Peyer's patch (tissue), 4 donors: ENCODE data around the gene NR2C1. TPM values are rescaled to one million over a fixed set of nuclear protein-coding genes. Genes with fewer than 3 reads are reported as not detected.

Source experiments
- DNase-seq, 3 donors: peaks; one replicate each; pipeline ENCODE4 v3.0.0-alpha.2; 2017 to 2019
- H3K27ac ChIP-seq, 4 donors: fragments of 200-600 bp; sonication (generic); one replicate each; pipeline ENCODE4 v1.5.1; 2016 to 2019
- H3K27me3 ChIP-seq, 2 donors: fragments of 200-600 bp; sonication (generic); one replicate each; pipeline ENCODE4 v1.5.1; 2019
- H3K36me3 ChIP-seq, 3 donors: fragments of 200-600 bp; sonication (generic); one replicate each; pipeline ENCODE4 v1.5.1; 2016 to 2019
- H3K4me1 ChIP-seq, 4 donors: fragments of 200-600 bp; sonication (generic); one replicate each; pipeline ENCODE4 v1.5.1; 2016 to 2019
- H3K4me3 ChIP-seq, 4 donors: fragments of 200-600 bp; sonication (generic); 1 replicate in 3 of 4; 2 replicates in 1 of 4; pipeline ENCODE4 v1.5.1; 2016 to 2019; ENCODE audit warnings: mild to moderate bottlenecking in 1 of 4
- H3K9me3 ChIP-seq, 4 donors: fragments of 200-600 bp; sonication (generic); one replicate each; pipeline ENCODE4 v1.5.1; 2016 to 2019; ENCODE audit warnings: mild to moderate bottlenecking in 1 of 4
- CTCF ChIP-seq, 6 experiments: fragments of 450-650 bp in 4 of 6; fragments of 200-600 bp in 2 of 6; sonication (generic) in 1 of 6; IDR thresholded peaks; one replicate each; pipeline ENCODE4 v1.5.1; 2017 to 2019; ENCODE audit warnings: antibody characterized with exemption in 6 of 6, mild to moderate bottlenecking in 3 of 6, moderate library complexity in 1 of 6
- POLR2A ChIP-seq, 2 donors: fragments of 450-650 bp; IDR thresholded peaks; one replicate each; pipeline ENCODE4 v1.5.1; 2017; ENCODE audit warnings: antibody characterized with exemption in 2 of 2, mild to moderate bottlenecking in 2 of 2, moderate library complexity in 2 of 2
- total RNA-seq, 4 donors: library from RNA; depleted of rRNA; stranded (reverse); fragments of >200 nt; gene quantifications; one replicate each; pipeline ENCODE4 v1.1.0, GENCODE V29; 2016

The NR2C1 gene
- total RNA-seq, 4 donors from 2014 or later = 35.2 to 202 (median 52.5) TPM

- DNase-seq = no peak
- H3K27me3 ChIP-seq = no peaks in the 10 kb centered on the region
- H3K9me3 ChIP-seq = no peaks in the 10 kb centered on the region
- TF ChIP-seq POLR2A (IDR thresholded peaks at IDR 0.05) = no peak
- no peak for TF ChIP-seq CTCF (IDR thresholded peaks at IDR 0.05)
- no peak overlapping the region for H3K27ac ChIP-seq
- no peak overlapping the region for H3K4me3 ChIP-seq
- H3K36me3 ChIP-seq = peaks cover 0 to 23% (median 0%) of the 10 kb centered on the region in 3 donors
- H3K4me1 ChIP-seq = peaks cover 0 to 8% (median 0%) of the 10 kb centered on the region in 4 donors
Observed at GRCh38 chr12:95116341-95116740, 42.9 kb upstream of the NR2C1 start.

- Histone ChIP-seq H3K36me3 (peaks cover 0 to 30% (median 0%) of the 10 kb centered on the region in 3 donors), H3K4me3 (no peak overlapping the region), H3K9me3 (no peaks in the 10 kb centered on the region), H3K27me3 (no peaks in the 10 kb centered on the region), H3K4me1 (peaks cover 0 to 8% (median 0%) of the 10 kb centered on the region in 4 donors), H3K27ac (no peak overlapping the region)
- TF ChIP-seq POLR2A (IDR thresholded peaks at IDR 0.05) = no peak
- no peak for TF ChIP-seq CTCF (IDR thresholded peaks at IDR 0.05)
- DNase-seq = no peak
Observed at GRCh38 chr12:95115641-95116040, 42.2 kb upstream of the NR2C1 start.

- no peaks in the 10 kb centered on the region for H3K27me3 ChIP-seq
- no peak for TF ChIP-seq CTCF (IDR thresholded peaks at IDR 0.05)
- TF ChIP-seq POLR2A (IDR thresholded peaks at IDR 0.05) = no peak
- H3K27ac ChIP-seq = no peak overlapping the region
- DNase-seq = no peak
- H3K9me3 ChIP-seq = no peaks in the 10 kb centered on the region
- no peak overlapping the region for H3K4me3 ChIP-seq
- H3K4me1 ChIP-seq = peaks cover 0 to 8% (median 0%) of the 10 kb centered on the region in 4 donors
- peaks cover 0 to 32% (median 0%) of the 10 kb centered on the region in 3 donors for H3K36me3 ChIP-seq
Observed at GRCh38 chr12:95114766-95115405, 41.5 kb upstream of the NR2C1 start.

- H3K36me3 ChIP-seq = peaks cover 0 to 51% (median 0%) of the 10 kb centered on the region in 3 donors
- H3K9me3 ChIP-seq = no peaks in the 10 kb centered on the region
- H3K27ac ChIP-seq = no peak overlapping the region
- no peaks in the 10 kb centered on the region for H3K27me3 ChIP-seq
- no peak for DNase-seq
- peaks cover 0 to 4% (median 0%) of the 10 kb centered on the region in 4 donors for H3K4me1 ChIP-seq
- TF ChIP-seq POLR2A (IDR thresholded peaks at IDR 0.05) = no peak
- TF ChIP-seq CTCF (IDR thresholded peaks at IDR 0.05) = no peak
- H3K4me3 ChIP-seq = no peak overlapping the region
Observed at GRCh38 chr12:95107362-95107761, 33.9 kb upstream of the NR2C1 start.

GRCh38 chr12:95105540-95105939 lies 32.1 kb upstream of the NR2C1 start:
- TF ChIP-seq CTCF (IDR thresholded peaks at IDR 0.05) = no peak
- TF ChIP-seq POLR2A (IDR thresholded peaks at IDR 0.05) = no peak
- DNase-seq = no peak
- H3K4me3 ChIP-seq = no peak overlapping the region
- no peak overlapping the region for H3K27ac ChIP-seq
- peaks cover 0 to 41% (median 0%) of the 10 kb centered on the region in 3 donors for H3K36me3 ChIP-seq
- no peaks in the 10 kb centered on the region for H3K27me3 ChIP-seq
- H3K4me1 ChIP-seq = peaks cover 0 to 4% (median 0%) of the 10 kb centered on the region in 4 donors
- H3K9me3 ChIP-seq = no peaks in the 10 kb centered on the region
